Stimulated activated CD8-positive, alpha-beta memory T cell treated with anti-CD3 and anti-CD28 coated beads, Interleukin-12 subunit alpha, Interleukin-12 subunit beta, amount 100 ng/mL, for 1 hour (primary cell): Measurements from ENCODE around the gene KIRREL1.

Source experiments
- DNase-seq: peaks from one replicate; pipeline ENCODE4 v3.0.0-alpha.2; 2020; ENCODE audit warnings: low read depth

KIRREL1 gene

DNA sequence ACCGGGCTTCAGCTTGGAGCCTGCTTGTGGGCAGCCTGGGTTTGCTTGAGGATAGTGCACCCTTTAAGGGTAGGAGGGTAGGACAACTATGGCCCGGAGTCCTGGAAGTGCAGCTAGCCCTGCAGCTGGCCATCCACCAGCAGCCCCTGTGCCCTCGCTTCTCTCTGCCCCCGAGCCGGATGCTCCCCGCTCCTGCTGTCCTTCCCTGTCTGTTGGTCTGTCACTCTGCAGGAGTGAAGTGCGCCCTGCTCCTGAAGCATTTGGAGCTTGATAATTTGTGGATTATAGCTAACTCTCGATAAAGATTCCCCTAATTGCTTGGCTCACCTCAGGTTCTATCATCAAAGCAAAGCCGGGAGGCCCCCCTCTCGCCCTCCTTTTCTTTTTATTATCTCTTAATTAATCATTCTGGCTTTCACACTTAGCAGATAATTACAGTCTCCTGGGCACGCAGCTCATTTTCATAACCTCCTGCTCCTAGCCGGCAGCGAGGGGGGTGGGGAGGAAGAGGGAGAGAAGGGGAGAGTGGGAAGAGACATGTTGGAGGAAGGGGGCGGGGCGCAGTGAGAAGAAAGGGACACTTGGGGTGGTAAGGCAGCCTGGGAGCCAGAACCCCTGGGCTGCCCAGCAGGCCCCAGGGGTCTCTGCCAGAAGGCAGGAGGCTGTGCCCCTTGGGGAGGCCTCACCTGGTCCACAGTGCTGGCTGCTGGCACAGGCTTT lies 14.4 kb downstream of the KIRREL1 start:
- no peak for DNase-seq

DNA sequence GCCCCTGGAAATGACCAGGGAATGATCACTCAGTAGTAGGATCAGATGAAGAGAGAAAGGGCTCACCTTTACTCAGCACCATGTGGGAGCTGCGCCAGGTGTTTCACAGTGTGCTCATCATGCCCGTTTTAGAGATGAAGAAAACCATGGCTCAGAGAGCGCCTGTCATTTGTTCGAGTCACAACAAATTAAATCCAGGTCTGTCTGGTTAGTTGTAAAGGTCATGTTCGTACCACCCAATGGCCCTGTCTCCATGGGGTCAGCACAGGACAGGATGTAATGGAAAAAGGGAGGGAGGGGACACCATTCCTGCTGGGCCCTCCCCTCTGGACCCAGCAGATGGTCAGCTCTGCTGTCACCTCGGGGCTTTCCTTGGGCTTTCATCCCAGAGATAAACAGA lies 15.2 kb downstream of the KIRREL1 start:
- no peak for DNase-seq

DNA sequence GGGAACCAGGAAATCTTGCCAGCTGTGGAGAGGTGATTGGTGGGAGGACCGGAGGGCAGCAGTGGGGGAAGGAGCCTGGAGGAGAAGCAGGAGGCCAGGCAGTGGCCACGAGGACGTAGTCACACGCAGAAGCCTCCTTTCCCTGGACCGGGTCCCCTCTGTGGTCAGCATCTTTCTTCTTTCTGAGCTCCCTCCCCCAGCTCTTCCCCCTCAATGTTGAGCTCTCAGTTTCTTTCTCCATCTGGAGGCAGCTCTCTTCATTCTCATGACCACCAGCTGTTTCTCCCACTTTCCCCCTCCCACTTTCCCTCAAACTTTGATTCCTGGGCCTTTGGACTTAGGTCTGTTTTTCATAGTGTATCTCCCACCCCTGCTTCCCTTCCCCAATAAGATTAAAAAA lies 18.3 kb downstream of the KIRREL1 start:
- no peak for DNase-seq

DNA sequence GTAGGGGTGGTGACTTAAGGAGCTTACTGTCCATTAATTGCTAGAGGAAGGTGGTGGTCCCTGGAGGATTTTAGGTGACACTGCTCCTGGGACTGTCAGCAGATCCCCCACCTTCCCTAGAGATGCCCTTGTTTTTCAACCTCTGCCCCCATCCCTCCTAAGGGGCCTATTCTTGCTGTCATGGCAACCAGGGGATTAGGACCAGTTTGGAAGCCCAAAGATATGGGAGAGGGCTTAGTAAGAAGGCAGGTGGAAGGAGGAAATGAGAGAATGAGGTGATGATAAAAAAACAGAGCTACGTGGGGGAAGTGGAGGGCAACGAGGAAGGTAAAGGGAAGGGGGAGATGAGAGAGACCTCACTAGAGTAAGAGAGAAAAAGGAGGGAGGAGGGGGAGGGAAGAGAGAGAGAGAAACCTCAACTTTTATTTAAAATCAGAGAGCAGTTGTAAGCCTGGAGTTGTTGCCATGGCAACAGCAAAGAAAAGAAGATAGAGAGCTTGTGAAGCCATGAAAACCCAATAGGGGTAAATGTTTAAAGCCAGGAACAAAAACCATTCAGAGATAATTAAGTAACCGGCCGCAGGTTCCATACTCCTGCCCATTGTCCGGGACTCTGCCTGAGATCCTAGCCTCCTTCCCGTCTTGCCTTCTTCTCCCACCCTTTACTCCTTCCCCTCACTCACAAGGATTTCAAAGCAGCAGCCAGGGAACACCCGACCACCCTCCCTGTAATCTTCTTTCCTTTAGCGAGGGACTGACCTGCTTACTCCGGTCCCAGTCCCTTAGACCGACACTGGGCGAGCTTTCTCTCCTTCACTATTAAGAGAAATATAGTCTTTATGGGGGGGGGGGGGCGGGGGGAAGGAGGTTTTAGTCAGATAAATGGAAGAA lies 20.6 kb downstream of the KIRREL1 start:
- DNase-seq = no peak

DNA sequence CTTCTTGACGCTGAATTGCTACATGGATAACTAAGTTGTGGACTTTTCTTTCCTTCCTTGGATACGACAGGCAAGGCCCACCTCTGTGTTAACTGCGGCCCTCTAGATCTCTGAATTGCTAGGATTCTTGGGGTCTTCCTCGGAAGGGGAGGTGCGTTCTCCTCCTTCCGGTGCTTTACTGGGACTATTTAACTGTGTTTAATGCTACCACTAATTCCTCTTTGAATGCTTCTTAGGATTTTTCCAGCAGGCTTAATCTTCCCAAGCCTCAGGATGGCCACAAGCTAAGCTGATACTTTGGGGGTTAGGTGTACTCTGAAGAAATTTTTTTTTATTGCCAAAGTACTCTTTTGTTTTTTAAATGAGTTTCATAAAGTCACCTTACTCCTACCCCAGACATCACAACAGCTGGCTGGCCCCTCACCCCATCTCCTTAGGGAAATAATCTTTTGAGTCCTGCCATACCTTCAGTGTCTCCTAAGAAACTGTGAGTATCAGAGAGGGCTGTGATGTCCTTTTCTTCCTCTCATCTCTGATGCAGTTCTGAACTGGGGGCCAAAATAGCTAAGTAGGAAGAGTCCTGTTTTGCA lies 21.4 kb downstream of the KIRREL1 start:
- no peak for DNase-seq

DNA sequence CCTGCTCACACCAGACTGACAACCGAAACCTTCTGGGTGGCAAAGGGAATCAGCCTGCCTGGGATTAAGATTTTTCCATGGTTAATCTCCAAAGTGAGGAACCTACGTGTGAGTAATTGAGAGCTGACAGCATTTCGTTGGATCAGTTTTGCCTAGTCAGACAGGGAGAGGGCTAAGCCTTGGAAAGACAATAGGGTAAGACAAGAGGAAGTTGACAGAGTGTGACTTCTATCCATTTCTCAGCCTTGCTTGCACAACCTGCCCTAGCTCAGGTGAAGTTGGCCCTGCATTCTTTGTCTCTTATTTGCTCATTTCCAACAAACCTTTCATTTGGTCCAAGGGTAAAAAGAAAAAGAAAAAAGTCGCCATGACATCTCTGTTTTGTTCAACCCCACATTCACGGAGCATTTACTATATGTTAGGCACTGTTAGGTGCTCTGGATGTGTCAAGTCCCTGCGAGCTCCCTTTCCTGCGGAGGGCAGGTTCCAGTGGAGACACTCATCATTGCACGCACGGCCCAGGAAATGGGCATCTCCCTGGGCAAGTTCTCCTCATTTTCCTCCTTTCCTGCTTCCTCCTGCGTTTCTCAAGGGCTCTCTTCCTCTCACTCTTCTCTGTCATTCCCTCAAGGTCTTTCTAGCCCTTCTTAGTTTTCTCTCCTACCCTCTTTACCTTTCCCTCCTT lies 23.3 kb downstream of the KIRREL1 start:
- no peak for DNase-seq

DNA sequence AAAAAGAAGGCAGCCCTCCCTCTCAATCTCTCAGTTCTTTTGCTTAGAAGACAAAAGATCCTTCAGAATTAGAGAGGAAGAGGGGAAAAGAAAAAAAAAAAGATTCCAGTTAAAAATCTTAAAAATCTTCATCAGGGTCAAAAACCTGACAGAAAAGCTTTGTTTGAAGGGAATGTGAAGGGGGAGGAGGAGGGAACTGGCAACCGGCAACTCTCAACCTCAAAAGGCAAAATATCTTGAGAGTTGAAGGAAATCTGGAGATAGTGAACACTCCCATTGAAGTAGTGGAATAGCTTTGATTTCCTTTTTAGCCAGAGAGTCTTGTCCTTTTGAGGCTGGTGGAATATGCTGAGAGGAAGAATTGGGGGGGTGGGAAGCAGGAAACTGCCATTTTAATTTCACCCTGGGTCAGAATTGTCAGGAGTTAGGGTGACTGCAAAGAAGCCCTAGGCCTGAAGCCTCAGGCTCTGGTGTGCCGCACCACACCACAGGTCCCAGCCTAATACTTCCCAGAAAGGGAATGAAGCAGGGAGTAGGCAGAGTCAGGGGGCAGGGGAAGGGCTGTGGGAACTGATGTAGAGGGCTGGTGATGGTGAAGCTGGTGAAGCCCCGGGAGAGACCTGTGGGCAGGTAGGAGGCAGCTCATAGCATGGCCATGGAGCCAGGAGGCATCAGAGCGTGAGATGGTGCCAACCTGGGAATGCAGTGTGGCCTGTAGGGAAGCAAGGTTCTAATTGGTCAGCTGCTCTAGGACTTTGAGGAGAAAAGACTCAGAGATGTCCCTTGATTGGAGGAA lies 24.6 kb downstream of the KIRREL1 start:
- no peak for DNase-seq

DNA sequence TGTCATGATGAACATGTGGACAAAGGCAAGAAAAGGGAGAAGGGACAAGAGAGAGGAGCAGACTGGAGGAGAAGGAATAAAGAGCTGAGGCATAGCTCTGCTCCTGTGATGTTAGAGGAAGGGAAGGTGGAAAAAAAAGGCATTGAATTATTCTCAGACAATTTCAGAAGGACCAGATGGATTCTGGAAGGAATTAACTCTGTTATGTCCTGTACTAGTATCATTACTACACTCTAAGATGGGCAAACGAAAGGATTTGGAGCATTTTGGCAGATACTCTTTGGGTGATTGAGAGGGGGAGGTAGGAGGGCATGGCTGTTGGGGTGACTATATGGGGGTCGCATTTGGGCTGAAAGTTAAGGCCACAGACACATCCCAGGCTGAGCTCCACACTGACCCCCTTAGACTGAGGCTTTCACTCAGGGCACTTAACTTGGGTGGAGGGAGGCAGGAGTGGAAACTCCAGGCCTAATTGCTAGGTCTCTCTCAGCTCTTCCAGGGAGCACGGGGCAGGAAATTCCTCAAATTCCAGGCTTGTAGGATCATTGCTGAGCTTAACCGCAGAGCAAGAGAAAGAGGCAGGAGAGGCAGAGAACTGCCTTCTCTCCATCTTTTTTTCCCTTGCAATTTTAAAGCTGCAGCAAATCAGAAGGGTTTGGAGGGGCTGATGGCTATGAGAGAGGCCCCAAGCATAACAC lies 25.9 kb downstream of the KIRREL1 start:
- DNase-seq = no peak

DNA sequence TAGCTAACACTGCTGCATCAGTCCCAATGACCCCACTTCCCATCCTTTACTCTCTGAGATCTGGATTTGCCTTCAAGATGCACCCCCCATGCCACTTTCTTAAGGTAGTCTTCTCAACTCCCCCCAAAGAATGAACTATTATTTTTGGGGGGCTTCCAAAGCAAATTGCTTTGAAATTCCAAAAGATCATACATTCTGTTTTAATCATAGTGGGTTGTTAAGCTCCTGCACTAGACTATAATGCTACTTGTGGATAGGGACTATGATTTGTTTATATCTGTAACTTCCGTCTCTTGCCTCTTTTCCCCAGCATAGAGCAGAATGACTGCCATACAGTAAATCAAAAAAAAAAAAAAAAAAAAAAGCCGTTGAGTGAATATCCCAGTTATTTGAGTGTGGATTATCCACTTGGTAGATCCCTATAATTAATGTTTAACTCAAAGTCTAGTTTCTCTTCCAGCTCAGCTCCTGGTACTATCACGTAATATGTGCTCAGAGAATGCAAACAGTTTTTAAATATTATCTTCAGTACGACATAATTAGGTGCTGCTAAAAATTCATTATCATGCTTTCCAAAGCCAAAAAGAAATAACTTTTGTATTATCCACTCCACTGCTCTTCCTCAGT lies 26.9 kb downstream of the KIRREL1 start:
- no peak for DNase-seq

DNA sequence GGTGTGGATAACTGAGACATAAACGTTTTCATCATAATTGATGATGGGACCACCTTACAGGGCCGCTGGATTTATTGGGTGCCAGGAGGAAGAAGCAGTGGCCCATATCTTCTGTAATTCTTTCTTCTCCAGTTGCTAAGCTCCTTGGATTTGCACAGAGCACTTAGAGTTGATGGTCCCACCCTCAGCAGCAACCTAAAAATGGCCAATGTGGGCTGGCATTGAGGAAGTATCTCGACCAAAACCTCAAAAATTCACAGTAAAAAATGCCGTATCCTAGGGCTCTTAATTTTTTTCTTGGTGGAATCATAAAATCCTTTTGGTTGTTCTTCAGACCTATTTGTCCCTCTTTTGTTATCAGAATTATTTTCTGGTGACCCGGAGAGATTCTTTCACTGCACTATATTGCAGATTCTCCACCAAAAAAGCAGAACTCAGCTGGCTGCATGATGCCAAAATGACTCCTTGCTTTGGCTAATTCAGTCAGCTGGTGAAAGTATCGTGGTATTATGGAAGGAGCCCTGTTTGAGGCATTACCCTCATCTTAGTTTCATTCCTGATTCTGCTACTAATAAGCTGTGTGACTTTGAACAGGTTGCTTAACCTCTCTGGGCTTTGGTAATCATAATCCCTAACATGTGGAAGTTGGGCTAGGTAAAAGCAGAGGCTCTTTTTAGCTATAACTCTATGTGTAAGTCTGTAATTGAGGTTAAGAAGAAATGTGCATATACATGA lies 27.6 kb downstream of the KIRREL1 start:
- DNase-seq = no peak

DNA sequence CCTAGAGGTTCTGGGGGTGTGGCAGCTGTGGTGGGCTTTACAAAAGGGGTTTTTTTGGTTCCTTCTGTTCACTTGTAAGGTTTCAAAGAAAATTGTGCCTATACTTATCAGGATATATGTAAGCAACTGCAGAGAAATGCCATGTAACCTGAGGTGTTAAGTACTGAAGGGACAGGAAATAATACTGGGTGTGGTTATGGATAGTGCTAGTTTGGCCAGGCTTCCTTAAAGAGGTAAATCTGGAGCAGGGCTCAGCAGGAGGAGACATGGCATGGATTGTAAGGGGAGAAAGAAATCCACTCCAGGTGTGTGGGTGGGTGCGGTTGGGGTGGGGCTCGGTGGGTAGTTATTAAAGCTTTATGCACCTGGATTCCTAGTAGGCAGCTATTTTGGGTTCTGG lies 28.3 kb downstream of the KIRREL1 start:
- DNase-seq = no peak

DNA sequence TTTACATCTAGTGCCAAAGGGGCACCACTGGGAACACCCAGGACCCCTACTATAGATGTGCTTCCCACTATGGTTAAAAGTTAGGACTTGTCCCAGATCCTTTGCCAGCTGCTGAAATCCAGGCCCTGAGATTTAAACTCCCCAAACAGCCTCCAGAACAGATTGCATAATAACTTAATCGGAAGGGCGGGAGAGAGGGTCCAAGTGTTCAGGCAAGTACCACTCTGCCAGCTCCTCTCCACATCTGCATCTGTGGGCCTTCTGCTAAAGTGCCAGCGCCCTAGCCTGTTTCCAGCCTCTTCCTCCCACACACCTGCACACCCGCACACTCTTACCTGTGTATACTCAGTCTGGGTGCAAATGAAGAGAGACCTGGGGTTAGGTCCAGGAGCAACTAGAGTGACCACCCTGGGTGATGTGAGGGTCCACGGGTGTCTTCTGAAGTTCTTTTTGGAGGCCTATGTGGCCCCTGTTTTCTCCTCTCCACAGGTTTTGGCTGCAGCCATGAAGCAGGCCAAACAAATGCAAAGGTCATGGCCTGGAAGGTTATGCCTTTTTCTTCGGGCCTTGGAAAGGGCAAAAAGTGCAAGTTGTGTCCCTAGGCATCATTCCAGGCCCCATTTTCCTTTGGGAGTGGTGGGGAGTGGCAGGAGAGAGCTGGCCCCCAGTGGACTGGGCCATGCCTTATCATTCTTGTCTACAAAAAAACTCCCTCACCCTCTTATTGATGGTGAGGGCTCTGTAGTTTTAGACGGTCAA lies 29.3 kb downstream of the KIRREL1 start:
- no peak for DNase-seq

DNA sequence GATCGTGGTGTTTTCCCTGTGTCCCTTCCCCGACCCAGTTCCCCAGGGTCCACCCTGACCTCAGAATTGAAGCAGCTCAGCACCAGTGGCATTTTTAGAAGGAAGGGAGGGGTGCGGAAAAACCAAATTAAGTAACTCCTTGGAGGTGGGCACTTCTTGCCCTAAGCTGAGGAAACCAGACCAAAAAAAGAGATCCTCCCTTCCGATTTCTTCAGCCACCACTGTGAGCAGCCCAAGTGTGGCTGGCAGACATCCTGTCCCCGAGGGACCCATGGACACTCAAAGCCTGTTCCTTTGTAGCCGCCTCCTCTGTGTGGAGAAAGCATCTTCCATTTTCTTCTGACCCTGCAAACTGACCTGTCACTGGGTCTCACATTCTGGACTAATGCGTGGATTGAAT lies 31.3 kb downstream of the KIRREL1 start:
- no peak for DNase-seq

DNA sequence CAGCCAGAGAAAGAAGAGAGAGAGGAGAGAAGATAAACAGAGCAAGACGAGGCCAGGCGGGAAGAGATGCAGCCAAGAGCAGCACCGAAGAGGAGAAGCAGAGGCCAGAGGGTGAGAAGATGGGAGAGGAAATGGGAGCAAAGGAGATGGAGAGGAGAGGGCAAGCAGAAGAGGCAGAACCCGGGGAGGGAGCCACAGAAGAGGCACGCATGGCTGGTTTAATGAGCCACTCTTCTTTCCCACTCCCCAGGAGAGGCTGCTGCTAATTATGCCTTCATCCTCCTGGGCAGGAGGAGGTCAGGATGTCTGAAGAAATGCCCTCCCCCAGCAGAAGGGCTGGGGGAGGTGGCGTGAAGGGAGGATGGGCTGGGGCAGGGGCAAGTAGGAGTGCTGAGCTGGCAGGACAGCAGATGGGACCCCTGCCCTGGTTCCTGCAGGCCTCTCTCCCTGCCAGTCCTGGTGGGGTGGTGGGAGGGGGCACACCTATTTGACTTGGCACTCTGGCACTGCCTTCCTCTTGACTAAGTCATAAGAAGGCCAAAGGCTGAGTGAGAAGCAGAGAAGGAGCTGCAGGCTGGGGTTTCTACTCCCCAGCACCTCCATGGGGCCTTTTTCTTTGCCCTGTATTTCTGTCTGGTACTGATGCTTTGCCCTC lies 32.3 kb downstream of the KIRREL1 start:
- DNase-seq = no peak

DNA sequence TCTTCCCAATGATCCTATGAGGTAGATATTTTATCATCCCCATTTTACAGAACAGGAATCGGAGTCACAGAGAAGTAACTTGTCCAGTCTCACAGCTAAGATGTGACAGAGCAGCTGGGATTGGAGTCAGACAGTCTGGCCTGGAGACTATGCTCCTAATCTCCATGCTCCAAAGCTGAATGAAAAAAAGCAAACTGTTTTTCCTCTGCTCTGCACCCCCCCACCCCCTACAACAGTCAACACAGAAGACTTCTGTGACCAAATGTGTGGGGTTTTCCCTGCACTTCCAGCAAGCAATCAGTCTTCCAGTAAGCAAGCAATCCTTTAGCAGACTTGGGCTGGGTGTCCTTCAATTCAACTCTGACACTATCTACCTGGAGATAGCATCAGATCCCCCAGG lies 33.2 kb downstream of the KIRREL1 start:
- no peak for DNase-seq

DNA sequence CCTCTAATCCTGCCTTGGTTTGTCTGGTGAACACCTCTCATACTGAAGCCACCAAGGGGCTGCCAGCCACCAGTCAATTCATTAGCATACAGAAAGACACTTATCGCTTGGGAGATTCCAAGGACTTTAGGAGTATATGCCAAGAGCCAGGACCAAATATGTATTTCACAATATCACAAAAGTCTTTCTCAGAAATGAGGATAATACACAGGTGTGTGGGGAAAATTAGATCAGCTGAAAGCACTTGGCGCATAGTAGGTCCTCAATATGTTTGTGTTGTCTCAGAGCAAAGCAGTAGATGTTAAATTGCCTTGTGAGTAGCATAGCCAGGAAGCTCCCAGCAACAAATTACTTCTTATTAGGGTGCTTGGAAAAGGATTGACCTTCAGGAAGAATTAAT lies 34.1 kb downstream of the KIRREL1 start:
- DNase-seq = no peak

DNA sequence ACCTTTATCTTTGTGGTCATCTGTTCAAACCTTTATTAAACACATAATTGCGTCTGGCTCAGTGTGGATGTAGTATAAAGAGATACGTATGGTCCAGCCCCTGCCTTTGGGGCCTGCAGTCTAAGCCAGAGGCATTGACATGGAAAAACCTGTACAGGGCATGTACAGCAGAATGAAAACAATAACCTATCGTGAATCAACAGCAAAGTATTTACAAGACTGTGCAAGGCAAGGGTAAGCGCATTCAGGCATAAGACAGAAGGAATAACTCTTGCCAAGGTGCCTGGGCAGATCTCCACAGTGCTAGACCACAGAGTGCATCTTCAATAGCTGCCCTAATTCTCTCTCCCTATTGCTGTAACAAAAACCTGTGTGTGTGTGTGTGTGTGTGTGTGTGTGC lies 35.5 kb downstream of the KIRREL1 start:
- no peak for DNase-seq

DNA sequence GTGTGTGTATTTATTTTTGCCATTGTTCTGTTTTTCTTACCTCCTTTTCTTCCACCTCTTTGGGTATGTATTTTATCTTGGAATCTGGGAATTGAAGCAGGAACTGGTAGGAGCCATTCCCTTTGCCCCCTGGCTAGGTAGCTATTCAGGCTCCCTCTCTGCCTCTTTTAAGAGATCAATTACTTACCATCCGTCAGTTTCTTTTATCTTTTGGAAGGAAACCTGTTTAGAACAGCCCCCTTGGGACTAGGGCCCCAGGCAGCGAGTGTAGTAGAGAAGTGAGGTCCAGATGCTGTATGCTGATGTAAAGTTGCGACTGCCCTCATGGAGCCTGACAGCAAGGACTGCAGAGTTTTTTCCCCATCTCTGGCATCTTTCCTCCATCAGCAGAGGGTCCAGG lies 41.6 kb downstream of the KIRREL1 start:
- no peak for DNase-seq
